Anterior cingulate cortex (tissue), 58 donors: ENCODE measurements around the gene OR6S1.
A peak's percentile ranks its signal among the peaks of the same experiment; 100 is the strongest.

Experiments
- DNase-seq, 58 donors: peaks; one replicate each; lab custom pipeline; 2025; lab: John Stamatoyannopoulos, UW

Gene OR6S1

GRCh38 chr14:20641591-20641990, at the start of gene OR6S1:
Gene OR6S1, minus strand, starts transcription at chr14:20641691. Its CDS starts 0 bp downstream, at chr14:20641691.
- DNase-seq, result no peak

- DNase-seq, result peak in 36 of 58 donors; percentile 2 to 82 (median 24)
Measured at GRCh38 chr14:20690848-20691640, 49.6 kb upstream of the OR6S1 start.

GRCh38 chr14:20688167-20688839, 46.8 kb upstream of the OR6S1 start, which contains the start of gene ANG:
Gene ANG, plus strand, starts transcription at chr14:20688764. Its CDS starts 4,801 bp downstream, at chr14:20693565.
- no peak for DNase-seq

GRCh38 chr14:20687362-20688166, 46.1 kb upstream of the OR6S1 start:
- no peak for DNase-seq

GRCh38 chr14:20686386-20687143, 45.1 kb upstream of the OR6S1 start:
- no peak for DNase-seq

GRCh38 chr14:20684662-20685456, 43.4 kb upstream of the OR6S1 start:
- DNase-seq, result peak in 9 of 58 donors; percentile 19 to 54 (median 37)

GRCh38 chr14:20683891-20684661, 42.6 kb upstream of the OR6S1 start, which contains the start of gene RNASE4:
Gene RNASE4, plus strand, starts transcription at chr14:20684560. Its CDS starts 14,812 bp downstream, at chr14:20699372.
- peak in 56 of 58 donors; percentile 26 to 86 (median 66) for DNase-seq

- peak in 55 of 58 donors; percentile 28 to 87 (median 74) for DNase-seq
Measured at GRCh38 chr14:20683125-20683890, 41.8 kb upstream of the OR6S1 start.

GRCh38 chr14:20682435-20683124, 41.1 kb upstream of the OR6S1 start:
- DNase-seq, result peak; percentile 57 to 98 (median 91)

GRCh38 chr14:20682127-20682434, 40.6 kb upstream of the OR6S1 start:
- peak in 3 of 58 donors; percentile 71 to 85 (median 73) for DNase-seq

GRCh38 chr14:20681348-20682126, 40.0 kb upstream of the OR6S1 start:
- peak in 56 of 58 donors; percentile 14 to 91 (median 70) for DNase-seq

GRCh38 chr14:20680843-20681347, 39.4 kb upstream of the OR6S1 start:
- DNase-seq, result peak in 2 of 58 donors; percentile 14 to 30

GRCh38 chr14:20680363-20680762, 38.9 kb upstream of the OR6S1 start:
- no peak for DNase-seq

- peak in 21 of 58 donors; percentile 1 to 55 (median 12) for DNase-seq
Measured at GRCh38 chr14:20679907-20680306, 38.4 kb upstream of the OR6S1 start.

GRCh38 chr14:20676072-20676471, 34.6 kb upstream of the OR6S1 start:
- DNase-seq, result no peak

GRCh38 chr14:20675669-20676068, 34.2 kb upstream of the OR6S1 start:
- DNase-seq, result no peak
